HG02938 (cell line): ENCODE data around the gene TEX54.
A peak's percentile ranks its signal among the peaks of the same experiment; 100 is the strongest.
"Not testable (repeated sequence)": the region's sequence is repeated elsewhere in the genome, so short reads cannot be mapped to it uniquely, and the experiment has no call there.

Experiments used
- ATAC-seq: cut with Tn5 transposase; IDR thresholded peaks from one replicate; pipeline ENCODE4 v1.9.1; 2021; ENCODE audit warnings: mild to moderate bottlenecking, moderate library complexity; ENCODE audit not compliant: unreplicated experiment

The TEX54 gene

GRCh38 chr11:62832336-62833234, at the start of gene TEX54:
Gene TEX54 (minus strand): TSS chr11:62832841.
- peak; percentile 4 for ATAC-seq

GRCh38 chr11:62882431-62882749, 49.7 kb upstream of the TEX54 start:
- no peak for ATAC-seq

- ATAC-seq, result peak; percentile 38
Measured at GRCh38 chr11:62881579-62882430, 49.2 kb upstream of the TEX54 start.

- peak; percentile 60 for ATAC-seq
Measured at GRCh38 chr11:62880803-62881578, 48.4 kb upstream of the TEX54 start, which contains the start of gene SLC3A2. Gene SLC3A2 (plus strand): TSS chr11:62880896. CDS start chr11:62881024, 128 bp downstream.

GRCh38 chr11:62880231-62880802, 47.7 kb upstream of the TEX54 start:
- no peak for ATAC-seq

- ATAC-seq, result no peak
Measured at GRCh38 chr11:62879235-62879978, 46.8 kb upstream of the TEX54 start.

- ATAC-seq, result no peak
Measured at GRCh38 chr11:62876712-62877111, 44.1 kb upstream of the TEX54 start.

- ATAC-seq, result no peak
Measured at GRCh38 chr11:62875698-62876478, 43.2 kb upstream of the TEX54 start.

- ATAC-seq, result no peak
Measured at GRCh38 chr11:62874851-62875250, 42.2 kb upstream of the TEX54 start.

GRCh38 chr11:62865635-62866034, 33.0 kb upstream of the TEX54 start:
- no peak for ATAC-seq

- ATAC-seq, result no peak
Measured at GRCh38 chr11:62863687-62864335, 31.2 kb upstream of the TEX54 start.

GRCh38 chr11:62861564-62862192, 29.0 kb upstream of the TEX54 start:
- not testable (repeated sequence) for ATAC-seq

- ATAC-seq, result no peak
Measured at GRCh38 chr11:62860835-62861563, 28.4 kb upstream of the TEX54 start.

- ATAC-seq, result not testable (repeated sequence)
Measured at GRCh38 chr11:62859281-62859703, 26.7 kb upstream of the TEX54 start.

- ATAC-seq, result no peak
Measured at GRCh38 chr11:62858201-62858600, 25.6 kb upstream of the TEX54 start.

GRCh38 chr11:62857541-62857982, 24.9 kb upstream of the TEX54 start:
- no peak for ATAC-seq

GRCh38 chr11:62856333-62856895, 23.8 kb upstream of the TEX54 start:
- no peak for ATAC-seq
